GM12878 (cell line): ENCODE data around the gene IVL. TPM values are rescaled to one million over a fixed set of nuclear protein-coding genes. Genes with fewer than 3 reads are reported as not detected.

Experiments
- ATAC-seq: fragments of 200-7000 bp; cut with Tn5 transposase; 3 replicates; pipeline ENCODE4 v1.9.1; 2020; ENCODE audit warnings: mild to moderate bottlenecking, moderate library complexity
- BruUV-seq: library from RNA; stranded (reverse); fragments of 400-500 nt; replicated peaks from 2 replicates; lab custom pipeline; 2021; lab: Mats Ljungman, UMichigan
- CTCF ChIA-PET: fragments of 300-600 bp; sonication (Branson Sonifier 250); formaldehyde crosslinking; extraction: SDS; loops from one replicate; lab custom pipeline; 2021; ENCODE audit warnings: inconsistent platforms; lab: Yijun Ruan, JAX
- POLR2A ChIA-PET: fragments of 350-600 bp; formaldehyde crosslinking; extraction: SDS; loops from one replicate; lab custom pipeline; 2021; ENCODE audit warnings: inconsistent platforms; lab: Charles Lee
- RAD21 ChIA-PET: fragments of 300-600 bp; sonication (Branson Sonifier 250); formaldehyde crosslinking; loops from one replicate; lab custom pipeline; 2023; ENCODE audit warnings: antibody characterized with exemption; ENCODE audit not compliant: unreplicated experiment; lab: Charles Lee
- SMC1A ChIA-PET: fragments of 300-600 bp; sonication (Branson Sonifier 250); formaldehyde crosslinking; loops from one replicate; lab custom pipeline; 2023; ENCODE audit not compliant: unreplicated experiment, uncharacterized antibody; lab: Charles Lee
- DNase-seq: peaks from one replicate; pipeline ENCODE4 v3.0.0-alpha.2; 2011; ENCODE audit warnings: low read depth, low spot score
- FAIRE-seq: peaks from 3 replicates; lab custom pipeline; 2011; peaks lifted over from hg19 to GRCh38; lab: Jason Lieb, UNC
- H2AFZ ChIP-seq: 2 replicates; pipeline ENCODE4 v1.6.0; 2011; ENCODE audit warnings: low read depth, low read length, control low read depth; ENCODE audit not compliant: control insufficient read depth
- H3K27ac ChIP-seq: 2 replicates; pipeline ENCODE4 v1.5.1; 2011; ENCODE audit warnings: control low read depth; ENCODE audit not compliant: control insufficient read depth, insufficient read depth
- H3K27me3 ChIP-seq, 2 experiments: replicated peaks in 1 of 2; 2 replicates each; pipeline versions ENCODE4 v1.6.0 to v1.6.1; 2011; ENCODE audit warnings: low read length in 1 of 2; ENCODE audit not compliant: control insufficient read depth in 2 of 2, insufficient read depth in 2 of 2
- H3K36me3 ChIP-seq, 2 experiments: 2 replicates each; pipeline ENCODE4 v1.5.1; 2011; ENCODE audit warnings: low read length in 1 of 2; ENCODE audit not compliant: control insufficient read depth in 2 of 2, insufficient read depth in 2 of 2
- H3K4me1 ChIP-seq: 2 replicates; pipeline ENCODE4 v1.6.1; 2011; ENCODE audit warnings: mild to moderate bottlenecking, low read length, moderate library complexity, mixed read lengths; ENCODE audit not compliant: control insufficient read depth, insufficient read depth
- H3K4me2 ChIP-seq: 2 replicates; pipeline ENCODE4 v1.6.0; 2011; ENCODE audit warnings: control low read depth; ENCODE audit not compliant: control insufficient read depth, insufficient read depth
- H3K4me3 ChIP-seq: fragments of 200-600 bp; sonication (generic); 2 replicates; pipeline ENCODE4 v1.5.1; 2016
- H3K79me2 ChIP-seq: 2 replicates; pipeline ENCODE4 v1.6.0; 2011; ENCODE audit warnings: low read length; ENCODE audit not compliant: control insufficient read depth, insufficient read depth
- H3K9ac ChIP-seq: 2 replicates; pipeline ENCODE4 v1.8.0; 2011; ENCODE audit warnings: low read length, control low read depth, mixed read lengths; ENCODE audit not compliant: control insufficient read depth, insufficient read depth
- H3K9me3 ChIP-seq: replicated peaks from 3 replicates; pipeline ENCODE4 v1.5.1; 2011; ENCODE audit warnings: mild to moderate bottlenecking, low read length; ENCODE audit not compliant: control insufficient read depth, insufficient read depth
- H4K20me1 ChIP-seq: 2 replicates; pipeline ENCODE4 v1.6.0; 2011; ENCODE audit not compliant: control insufficient read depth, insufficient read depth
- BRCA1 ChIP-seq: IDR thresholded peaks from 2 replicates; pipeline ENCODE4 v1.6.1; 2011; ENCODE audit warnings: low read depth, low read length, improper control_type of control experiment
- CREM ChIP-seq: IDR thresholded peaks from 2 replicates; pipeline ENCODE4 v1.6.1; 2014; ENCODE audit warnings: antibody characterized with exemption, low read depth
- HDGF ChIP-seq: fragments of 450-650 bp; IDR thresholded peaks from 2 replicates; pipeline ENCODE4 v1.6.1; 2016; ENCODE audit warnings: antibody characterized with exemption
- LARP7 ChIP-seq: fragments of 450-650 bp; IDR thresholded peaks from 2 replicates; pipeline ENCODE4 v1.6.1; 2017; ENCODE audit warnings: mild to moderate bottlenecking
- MEF2A ChIP-seq: IDR thresholded peaks from 2 replicates; pipeline ENCODE4 v1.6.1; 2011; ENCODE audit warnings: low read depth, mild to moderate bottlenecking, low read length, moderate library complexity; ENCODE audit not compliant: insufficient read depth
- MEF2B ChIP-seq: fragments of 450-650 bp; IDR thresholded peaks from 2 replicates; pipeline ENCODE4 v1.6.1; 2018; ENCODE audit warnings: mild to moderate bottlenecking, moderate library complexity; ENCODE audit not compliant: partially characterized antibody, poor library complexity, severe bottlenecking
- NR2C1 ChIP-seq: fragments of 450-650 bp; IDR thresholded peaks from 2 replicates; pipeline ENCODE4 v1.6.1; 2017; ENCODE audit warnings: antibody characterized with exemption, mild to moderate bottlenecking, moderate library complexity
- POLR2AphosphoS2 ChIP-seq: IDR thresholded peaks from 2 replicates; pipeline ENCODE4 v1.6.1; 2011; ENCODE audit warnings: low read depth, mild to moderate bottlenecking, low read length, improper control_type of control experiment, moderate library complexity
- RAD51 ChIP-seq: fragments of 450-650 bp; IDR thresholded peaks from 2 replicates; pipeline ENCODE4 v1.6.1; 2016; ENCODE audit warnings: moderate library complexity, mild to moderate bottlenecking, inconsistent platforms
- RB1 ChIP-seq: fragments of 450-650 bp; formaldehyde crosslinking; IDR thresholded peaks from 2 replicates; pipeline ENCODE4 v1.6.1; 2017; ENCODE audit warnings: mild to moderate bottlenecking, borderline replicate concordance
- RBBP5 ChIP-seq: fragments of 200-600 bp; sonication (generic); conservative IDR thresholded peaks from 2 replicates; pipeline ENCODE4 v1.6.1; 2016
- WGBS: methylation state at CpG from one replicate; pipeline ENCODE4 v1.1.6; 2016; ENCODE audit warnings: low lambda C conversion rate; ENCODE audit not compliant: insufficient replicate concordance, insufficient coverage; ENCODE audit errors: missing lambda C conversion rate; 5-methylcytosine and 5-hydroxymethylcytosine counted together
- in situ Hi-C: fragments of 300-500 bp; cut with MboI; formaldehyde crosslinking; loops from 9 replicates; pipeline ENCODE4 v1.14.3; 2018; ENCODE audit warnings: mixed read lengths
- intact Hi-C: fragments of 100-400 bp; cut with micrococcal nuclease; formaldehyde crosslinking; loops from one replicate; pipeline ENCODE4 v1.14.2; 2022; ENCODE audit not compliant: unreplicated experiment
- polyA plus RNA-seq, 11 experiments: library from polyadenylated mRNA; depleted of rRNA in 4 of 11; unstranded in 6 of 11; stranded (reverse) in 5 of 11; fragments of >200 nt; fragmentation: Nextera tagmentation in 4 of 11; fragmentation: Illumina TruSeq in 1 of 11; extraction: Ambion mirVana in 4 of 11; extraction: Trizol in 1 of 11; gene quantifications; 1 replicate in 1 of 11; 2 replicates in 10 of 11; pipeline versions ENCODE4 v1.2.1 to v1.2.3, GENCODE V29; 2011 to 2016; ENCODE audit warnings: inconsistent platforms in 2 of 11, missing spikeins in 2 of 11, low read depth in 1 of 11
- total RNA-seq, 4 experiments: library from RNA; depleted of rRNA in 3 of 4; stranded (reverse); fragments of >200 nt in 3 of 4; fragmentation: Illumina TruSeq in 1 of 4; extraction: Trizol in 1 of 4; gene quantifications; 2 replicates each; pipeline versions ENCODE4 v1.2.1 to v1.2.3, GENCODE V29; 2013 to 2021
- TF ChIP-seq, protein P1 (sequence below): IDR thresholded peaks from 2 replicates; pipeline ENCODE4 v1.6.1; 2012; ENCODE audit warnings: low read depth, low read length, improper control_type of control experiment
- TF ChIP-seq, protein P2 (sequence below): IDR thresholded peaks from 2 replicates; pipeline ENCODE4 v1.6.1; 2011; ENCODE audit warnings: borderline replicate concordance, low read depth, mild to moderate bottlenecking, moderate library complexity, mixed read lengths, low read length; ENCODE audit not compliant: insufficient read depth; ENCODE audit errors: extremely low read length

The IVL gene
- total and polyA plus RNA-seq, 10 of the 15 experiments (the other 5 are each of a cell fraction or from before 2014, with no cell fraction given): 1.4 to 20.3 (median 13.4) TPM

DNA sequence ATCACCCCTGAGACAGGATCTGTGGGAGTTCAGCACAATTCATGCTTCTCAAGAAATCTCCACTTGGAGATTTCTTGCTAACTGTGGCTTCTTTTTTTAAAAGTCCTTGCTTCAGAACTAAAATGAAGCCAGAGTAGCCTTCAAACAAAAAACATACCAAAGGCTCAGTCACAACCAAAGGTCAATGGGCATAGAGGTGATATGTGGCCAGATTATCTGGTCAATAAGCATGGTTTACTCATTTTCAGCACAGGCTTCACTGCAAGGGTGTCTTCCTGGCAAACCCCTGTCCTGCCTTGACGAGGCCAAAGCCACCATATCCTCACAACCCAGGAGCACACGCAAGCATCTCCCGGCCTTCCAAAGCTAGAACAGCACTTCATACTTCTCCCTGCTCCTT lies 50.9 kb downstream of the IVL start:
- no peaks in the 10 kb centered on the region for H4K20me1 ChIP-seq
- in situ Hi-C loops: no loop called here
- no peaks in the 10 kb centered on the region for H3K79me2 ChIP-seq
- CTCF ChIA-PET: interaction anchor here (1.2 to 7.6 kb wide), 3 partner anchors 98 to 318 kb away, joined by 3 to 66 read pairs (median 6); partner anchors contain the start of gene SPRR2A
- ATAC-seq (no peak), FAIRE-seq (no peak)
- 0 out of 4 replicates have a peak, but pooled peaks cover 0 to 2% of the 10 kb centered on the region in 2 experiments for H3K27me3 ChIP-seq
- H3K4me3 ChIP-seq: no peak overlapping the region
- POLR2A ChIA-PET: no interaction called here
- H3K9me3 ChIP-seq: no peaks in the 10 kb centered on the region
- H3K4me1 ChIP-seq: no peaks in the 10 kb centered on the region
- RAD21 ChIA-PET: no interaction called here
- H3K9ac ChIP-seq: no peak overlapping the region
- no peak overlapping the region for H2AFZ ChIP-seq
- intact Hi-C loops: no loop called here
- H3K36me3 ChIP-seq: no peaks in the 10 kb centered on the region
- TF ChIP-seq HDGF: no peak
- no peak for TF ChIP-seq LARP7
- TF ChIP-seq NR2C1: no peak
- TF ChIP-seq, protein P1, sequence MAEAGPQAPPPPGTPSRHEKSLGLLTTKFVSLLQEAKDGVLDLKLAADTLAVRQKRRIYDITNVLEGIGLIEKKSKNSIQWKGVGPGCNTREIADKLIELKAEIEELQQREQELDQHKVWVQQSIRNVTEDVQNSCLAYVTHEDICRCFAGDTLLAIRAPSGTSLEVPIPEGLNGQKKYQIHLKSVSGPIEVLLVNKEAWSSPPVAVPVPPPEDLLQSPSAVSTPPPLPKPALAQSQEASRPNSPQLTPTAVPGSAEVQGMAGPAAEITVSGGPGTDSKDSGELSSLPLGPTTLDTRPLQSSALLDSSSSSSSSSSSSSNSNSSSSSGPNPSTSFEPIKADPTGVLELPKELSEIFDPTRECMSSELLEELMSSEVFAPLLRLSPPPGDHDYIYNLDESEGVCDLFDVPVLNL: no peak
- no peak for TF ChIP-seq RAD51
- TF ChIP-seq RBBP5: no peak
- TF ChIP-seq CREM: no peak
- TF ChIP-seq POLR2AphosphoS2: no peak
- TF ChIP-seq MEF2B: no peak
- no peak for TF ChIP-seq MEF2A
- TF ChIP-seq RB1: no peak
- no peak for TF ChIP-seq BRCA1
- TF ChIP-seq, protein P2, sequence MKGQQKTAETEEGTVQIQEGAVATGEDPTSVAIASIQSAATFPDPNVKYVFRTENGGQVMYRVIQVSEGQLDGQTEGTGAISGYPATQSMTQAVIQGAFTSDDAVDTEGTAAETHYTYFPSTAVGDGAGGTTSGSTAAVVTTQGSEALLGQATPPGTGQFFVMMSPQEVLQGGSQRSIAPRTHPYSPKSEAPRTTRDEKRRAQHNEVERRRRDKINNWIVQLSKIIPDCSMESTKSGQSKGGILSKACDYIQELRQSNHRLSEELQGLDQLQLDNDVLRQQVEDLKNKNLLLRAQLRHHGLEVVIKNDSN: no peak
- TF ChIP-seq, all 136 proteins: peak for 0
- WGBS: 67% methylated on average over 3 of the region's 3 CpGs
- no peak overlapping the region for H3K4me2 ChIP-seq
- no TSS peak for BruUV-seq
- SMC1A ChIA-PET: interaction anchor here (0.7 kb wide), 1 partner anchor 230 kb away, joined by 3 read pairs; no protein-coding TSS in a partner anchor
- no peak for DNase-seq
- H3K27ac ChIP-seq: no peak overlapping the region
